ENCODE data around the gene SLC4A5. TPM values are rescaled to one million over a fixed set of nuclear protein-coding genes. Genes with fewer than 3 reads are reported as not detected.

The SLC4A5 gene, protein sequence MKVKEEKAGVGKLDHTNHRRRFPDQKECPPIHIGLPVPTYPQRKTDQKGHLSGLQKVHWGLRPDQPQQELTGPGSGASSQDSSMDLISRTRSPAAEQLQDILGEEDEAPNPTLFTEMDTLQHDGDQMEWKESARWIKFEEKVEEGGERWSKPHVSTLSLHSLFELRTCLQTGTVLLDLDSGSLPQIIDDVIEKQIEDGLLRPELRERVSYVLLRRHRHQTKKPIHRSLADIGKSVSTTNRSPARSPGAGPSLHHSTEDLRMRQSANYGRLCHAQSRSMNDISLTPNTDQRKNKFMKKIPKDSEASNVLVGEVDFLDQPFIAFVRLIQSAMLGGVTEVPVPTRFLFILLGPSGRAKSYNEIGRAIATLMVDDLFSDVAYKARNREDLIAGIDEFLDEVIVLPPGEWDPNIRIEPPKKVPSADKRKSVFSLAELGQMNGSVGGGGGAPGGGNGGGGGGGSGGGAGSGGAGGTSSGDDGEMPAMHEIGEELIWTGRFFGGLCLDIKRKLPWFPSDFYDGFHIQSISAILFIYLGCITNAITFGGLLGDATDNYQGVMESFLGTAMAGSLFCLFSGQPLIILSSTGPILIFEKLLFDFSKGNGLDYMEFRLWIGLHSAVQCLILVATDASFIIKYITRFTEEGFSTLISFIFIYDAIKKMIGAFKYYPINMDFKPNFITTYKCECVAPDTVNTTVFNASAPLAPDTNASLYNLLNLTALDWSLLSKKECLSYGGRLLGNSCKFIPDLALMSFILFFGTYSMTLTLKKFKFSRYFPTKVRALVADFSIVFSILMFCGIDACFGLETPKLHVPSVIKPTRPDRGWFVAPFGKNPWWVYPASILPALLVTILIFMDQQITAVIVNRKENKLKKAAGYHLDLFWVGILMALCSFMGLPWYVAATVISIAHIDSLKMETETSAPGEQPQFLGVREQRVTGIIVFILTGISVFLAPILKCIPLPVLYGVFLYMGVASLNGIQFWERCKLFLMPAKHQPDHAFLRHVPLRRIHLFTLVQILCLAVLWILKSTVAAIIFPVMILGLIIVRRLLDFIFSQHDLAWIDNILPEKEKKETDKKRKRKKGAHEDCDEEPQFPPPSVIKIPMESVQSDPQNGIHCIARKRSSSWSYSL
- under 0.01 TPM in 1 of 2 replicates, not detected in the other for total RNA-seq (2014; rRNA removed; shearing (Covaris generic); ENCODE audit: low replicate concordance)

DNA sequence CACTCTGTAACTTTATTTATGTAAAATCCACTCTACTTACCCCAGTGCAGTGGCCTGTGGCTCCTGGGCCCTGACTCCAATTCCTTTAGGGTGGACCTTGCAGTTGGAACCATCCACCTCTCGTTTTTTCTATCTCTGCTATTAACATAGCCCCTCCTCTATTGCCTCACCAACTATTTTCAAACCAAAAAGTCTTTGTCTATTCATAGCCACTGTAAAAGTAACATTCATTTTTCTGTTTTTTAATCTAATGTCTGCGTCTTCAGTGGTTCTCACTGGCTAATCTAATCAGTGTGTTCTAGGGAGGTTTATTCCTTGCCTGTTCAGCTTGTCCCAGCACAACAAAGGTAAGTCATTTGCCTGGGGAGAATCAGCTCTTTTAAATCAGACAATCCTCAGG, at the start of gene SLC4A5:
TSS of gene SLC4A5 (minus strand) at position 101 of the 400 bp plus-strand sequence. CDS start 28,393 bp downstream, outside the sequence.
- H3K27me3 ChIP-seq = no peaks in the 10 kb centered on the region; the same call in 1 of the 2 replicates
- no peak for DNase-seq
- no peak within 1 kb of the TSS for H3K4me3 ChIP-seq
- H3K9me3 ChIP-seq = no peaks in the 10 kb centered on the region
- no peaks in the 10 kb centered on the region for H3K36me3 ChIP-seq

DNA sequence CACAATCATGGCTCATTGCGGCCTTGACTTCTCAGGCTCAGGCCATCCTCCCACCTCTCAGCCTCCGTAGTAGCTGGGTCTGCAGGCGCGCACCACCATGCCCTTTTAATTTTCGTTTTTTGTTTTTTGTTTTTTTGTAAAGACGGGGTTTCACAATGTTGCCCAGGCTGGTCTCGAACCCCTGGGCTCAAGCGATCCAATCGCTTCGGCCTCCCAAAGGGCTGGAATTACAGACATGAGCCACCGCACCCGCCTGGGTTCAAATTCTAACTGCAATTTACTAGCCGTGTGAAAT, 49.2 kb upstream of the SLC4A5 start:
- Histone ChIP-seq H3K9me3 (no peaks in the 10 kb centered on the region), H3K36me3 (no peaks in the 10 kb centered on the region), H3K27me3 (no peaks in the 10 kb centered on the region), H3K4me3 (peak overlapping the region; percentile 76)
- DNase-seq = no peak

DNA sequence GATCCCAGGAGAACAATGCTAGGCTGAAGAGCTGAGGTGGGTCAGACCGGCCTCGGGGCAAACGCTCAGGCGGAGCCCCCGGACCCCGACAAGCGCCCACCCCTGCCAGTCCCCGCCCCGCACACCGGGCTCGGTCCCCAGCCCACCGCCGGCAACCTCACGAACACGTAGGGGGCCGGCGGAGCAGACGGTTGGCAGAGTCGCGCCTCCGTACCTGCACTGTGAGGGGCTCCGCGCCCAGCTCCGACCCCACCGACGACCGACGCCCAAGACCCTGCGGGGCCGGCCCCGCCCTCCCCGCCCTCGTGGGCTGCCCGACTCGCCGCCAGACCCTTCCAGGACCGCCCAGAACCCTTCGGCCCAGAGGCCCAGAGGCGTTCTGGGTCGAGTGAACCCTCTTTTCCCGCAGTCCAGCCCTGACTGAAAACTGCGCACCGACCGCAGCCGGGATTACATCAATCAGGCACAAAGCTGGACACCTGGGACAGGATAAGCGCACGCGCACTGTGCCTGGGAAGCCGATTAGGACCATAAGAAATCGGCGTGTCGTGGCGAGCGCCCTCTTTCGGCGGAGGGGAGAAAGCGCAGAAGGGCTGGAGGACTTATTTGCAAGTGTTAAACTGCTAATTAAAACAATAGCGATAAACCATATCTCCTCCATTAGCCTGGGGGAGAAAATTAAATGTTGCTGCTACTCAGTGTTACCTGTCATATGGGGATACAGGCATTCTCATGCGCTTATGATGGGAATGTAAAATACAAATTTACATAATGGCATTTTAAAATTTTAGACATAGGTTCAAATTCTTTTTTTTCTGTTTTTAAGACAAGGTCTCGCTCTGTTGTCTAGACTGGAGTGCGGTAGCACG, 48.6 kb upstream of the SLC4A5 start:
- DNase-seq = peak; percentile 77
- Histone ChIP-seq H3K27me3 (no peaks in the 10 kb centered on the region), H3K36me3 (no peaks in the 10 kb centered on the region), H3K4me3 (peak overlapping the region; percentile 76), H3K9me3 (no peaks in the 10 kb centered on the region)

DNA sequence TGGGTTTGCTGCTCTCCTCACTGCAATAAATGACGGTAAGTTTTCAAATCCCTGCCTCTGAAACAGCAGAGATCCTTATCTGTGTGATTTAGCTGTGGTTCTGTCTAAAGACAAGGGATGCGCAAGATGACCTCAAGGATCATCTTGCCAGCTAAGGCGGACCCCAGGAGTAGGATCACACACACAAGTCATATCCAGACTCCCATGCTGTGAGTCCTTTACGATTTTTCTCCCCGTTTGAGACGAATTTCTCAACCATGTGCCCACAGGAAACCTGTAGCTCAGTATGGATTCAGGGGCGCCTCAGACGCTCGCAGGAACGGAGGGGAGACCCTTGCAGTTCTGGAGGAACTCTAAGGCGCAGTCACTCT, 48.0 kb upstream of the SLC4A5 start:
- Histone ChIP-seq H3K27me3 (no peaks in the 10 kb centered on the region), H3K36me3 (no peaks in the 10 kb centered on the region), H3K4me3 (peak overlapping the region; percentile 76), H3K9me3 (no peaks in the 10 kb centered on the region)
- no peak for DNase-seq

DNA sequence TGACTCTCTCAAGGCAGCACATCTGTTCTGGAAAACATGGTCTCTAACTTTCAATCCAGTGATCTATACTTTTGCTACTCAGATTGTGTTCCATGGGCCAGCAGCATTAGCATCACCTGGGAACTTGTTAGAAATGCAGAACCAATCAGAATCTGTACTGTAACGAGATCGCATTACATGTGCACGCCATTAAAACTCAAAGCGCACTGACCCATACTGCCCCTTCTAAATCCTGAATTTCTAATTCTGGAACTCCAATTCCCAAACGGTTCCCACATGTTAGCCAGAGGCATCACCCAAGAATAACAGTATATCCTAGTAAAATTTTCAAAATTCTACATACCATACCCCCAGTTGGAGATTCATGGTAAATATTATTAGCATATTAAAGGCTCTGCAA, 47.4 kb upstream of the SLC4A5 start:
- Histone ChIP-seq H3K9me3 (no peaks in the 10 kb centered on the region), H3K4me3 (peak overlapping the region; percentile 76), H3K27me3 (no peaks in the 10 kb centered on the region), H3K36me3 (no peaks in the 10 kb centered on the region)
- no peak for DNase-seq

DNA sequence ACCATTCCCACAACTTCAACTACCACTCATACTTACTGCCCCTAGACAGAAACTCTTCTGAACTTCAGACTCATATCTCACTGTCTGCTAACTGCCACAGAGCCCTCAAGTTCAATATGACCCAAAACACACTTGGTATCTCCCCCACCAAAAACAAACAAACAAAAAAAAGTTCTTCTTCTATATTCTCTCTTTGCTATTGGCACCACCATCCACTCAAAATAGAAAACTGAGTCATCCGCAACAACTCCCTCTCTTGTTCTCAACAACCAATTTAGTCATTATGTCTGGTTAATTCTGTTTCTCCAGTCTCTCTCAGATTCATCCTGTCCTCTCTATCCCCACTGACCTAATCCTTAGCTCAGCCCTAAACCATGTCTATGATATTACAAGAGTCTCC, 44.1 kb upstream of the SLC4A5 start:
- 0 out of 2 replicates have a peak, but pooled peaks cover 5% of the 10 kb centered on the region for H3K36me3 ChIP-seq
- H3K9me3 ChIP-seq = no peaks in the 10 kb centered on the region
- DNase-seq = no peak
- no peak overlapping the region for H3K4me3 ChIP-seq
- H3K27me3 ChIP-seq = no peaks in the 10 kb centered on the region

DNA sequence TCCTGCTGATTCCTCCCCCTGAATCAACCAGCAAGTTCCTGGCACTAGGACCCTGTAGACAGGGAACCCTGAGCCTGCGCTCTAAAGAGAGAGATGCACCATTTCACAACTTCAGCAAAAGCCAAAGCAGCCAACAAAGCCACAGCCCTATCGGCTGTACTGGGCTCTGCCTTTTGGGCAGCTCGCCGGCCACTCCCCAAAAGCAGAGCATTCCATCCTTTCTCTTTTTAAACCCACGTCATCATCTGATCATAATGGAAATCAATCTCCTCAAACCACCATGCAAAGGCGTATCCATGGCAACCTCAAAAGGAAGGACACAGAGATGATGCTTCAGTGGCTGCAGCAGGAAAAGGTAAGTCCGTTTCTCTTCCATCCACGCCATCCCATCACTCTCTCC, 42.2 kb upstream of the SLC4A5 start:
- no peak for DNase-seq
- H3K4me3 ChIP-seq = no peak overlapping the region
- H3K27me3 ChIP-seq = no peaks in the 10 kb centered on the region
- H3K9me3 ChIP-seq = no peaks in the 10 kb centered on the region
- H3K36me3 ChIP-seq = peaks cover 10% of the 10 kb centered on the region

DNA sequence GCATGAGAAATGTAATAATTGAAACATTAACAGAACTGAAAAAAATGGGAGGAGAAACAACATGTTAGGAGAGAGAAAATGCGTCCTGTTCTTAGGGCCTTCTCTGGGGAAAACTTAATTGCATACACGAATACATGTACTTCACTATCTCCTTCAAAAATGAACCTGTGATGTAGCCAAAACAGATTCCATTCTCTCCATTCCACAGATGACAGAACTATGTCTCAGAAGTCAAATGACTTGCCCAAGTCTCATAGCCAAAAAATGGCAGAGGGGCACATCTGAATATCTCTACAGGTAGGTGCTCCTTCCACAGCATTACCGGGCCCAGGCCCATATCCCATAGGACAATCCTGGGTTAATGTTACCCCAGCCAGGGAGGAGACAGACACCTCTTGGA, 40.8 kb upstream of the SLC4A5 start:
- no peaks in the 10 kb centered on the region for H3K27me3 ChIP-seq
- peaks cover 10% of the 10 kb centered on the region for H3K36me3 ChIP-seq
- H3K4me3 ChIP-seq = no peak overlapping the region
- no peaks in the 10 kb centered on the region for H3K9me3 ChIP-seq
- no peak for DNase-seq

DNA sequence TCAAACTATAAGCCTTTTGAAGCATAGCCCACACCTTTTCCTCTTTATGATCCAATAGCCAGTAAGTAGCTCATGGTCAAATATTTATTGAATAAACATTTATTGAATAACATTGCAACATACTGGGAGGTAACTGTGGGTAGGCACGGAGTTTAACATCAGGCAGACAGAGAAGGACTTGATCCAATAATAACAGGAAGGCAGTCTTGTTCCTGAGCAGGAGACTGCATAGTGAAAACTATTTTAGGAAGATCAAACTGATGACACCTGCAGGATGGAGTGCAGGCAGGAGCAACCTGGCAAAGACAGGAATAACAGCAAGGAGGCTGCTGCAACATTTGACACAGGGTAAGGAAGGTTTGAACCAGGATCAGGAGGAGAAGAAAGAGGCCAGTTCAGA, 40.0 kb upstream of the SLC4A5 start:
- Histone ChIP-seq H3K4me3 (no peak overlapping the region), H3K9me3 (no peaks in the 10 kb centered on the region), H3K27me3 (no peaks in the 10 kb centered on the region), H3K36me3 (peaks cover 10% of the 10 kb centered on the region)
- DNase-seq = peak; percentile 11

DNA sequence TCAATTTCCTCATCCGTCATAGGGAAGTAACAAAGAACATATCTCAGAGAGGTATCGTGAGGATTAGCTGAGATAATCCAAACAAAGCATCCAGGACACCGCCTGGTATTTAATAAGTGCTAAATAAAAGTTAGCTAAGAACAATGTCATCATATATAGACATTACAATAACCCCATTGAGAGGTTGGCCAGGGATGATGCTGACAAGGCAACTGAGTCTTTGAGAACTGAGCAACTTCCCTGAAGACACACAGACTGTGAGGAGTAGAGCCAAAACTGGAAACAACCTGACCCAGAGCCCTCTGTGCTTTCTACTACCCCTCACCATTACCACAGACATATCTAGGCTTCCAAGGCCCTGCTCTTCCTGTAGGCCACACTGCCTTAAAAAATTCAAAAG, 38.5 kb upstream of the SLC4A5 start:
- H3K4me3 ChIP-seq = no peak overlapping the region
- no peaks in the 10 kb centered on the region for H3K27me3 ChIP-seq
- H3K9me3 ChIP-seq = no peaks in the 10 kb centered on the region
- DNase-seq = no peak
- peaks cover 16% of the 10 kb centered on the region for H3K36me3 ChIP-seq

DNA sequence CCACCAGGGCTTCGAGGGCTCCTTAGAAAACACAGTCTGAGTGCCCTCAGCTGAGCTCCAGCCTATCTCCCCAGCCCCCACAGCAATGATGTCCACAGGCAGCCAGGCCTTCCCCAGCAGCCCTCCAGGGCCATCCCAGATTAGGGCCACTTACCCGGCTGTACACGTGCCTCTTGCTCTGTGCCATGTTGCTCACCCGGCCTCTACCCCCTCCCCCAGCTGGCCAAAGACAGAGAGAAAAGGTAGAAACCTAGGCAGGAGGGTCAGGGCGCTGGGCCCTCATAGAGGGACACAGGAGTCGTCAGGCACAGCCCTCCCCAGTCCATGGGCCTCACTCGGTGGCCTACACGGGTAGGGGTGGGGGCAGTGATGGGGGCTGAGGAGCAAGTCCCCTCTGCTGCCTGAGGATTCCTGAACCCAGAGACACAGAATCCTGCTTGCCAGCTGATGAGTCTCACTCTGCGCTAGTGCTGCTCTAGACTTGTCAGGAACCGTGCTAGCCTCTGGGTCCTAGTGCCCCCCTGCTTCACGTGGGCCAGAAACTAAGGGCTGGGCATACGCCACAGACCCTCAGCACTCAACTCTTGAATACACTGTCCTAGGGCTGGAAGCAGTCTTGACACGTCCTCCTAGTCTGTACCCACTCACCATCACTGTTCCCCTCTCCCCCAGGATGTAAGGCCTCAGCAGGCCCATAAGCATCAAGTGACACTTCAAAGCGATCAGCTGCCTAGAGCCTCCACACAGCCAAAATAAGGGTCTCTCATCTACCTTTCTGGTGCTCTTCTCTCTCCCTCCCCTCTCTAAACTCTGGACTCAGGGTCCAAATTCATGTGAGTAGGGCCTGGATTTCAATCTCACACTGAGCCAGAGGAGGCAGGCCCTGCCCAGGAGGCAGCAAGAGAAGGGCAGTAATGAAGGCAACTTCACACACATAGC, 36.9 kb upstream of the SLC4A5 start, which contains the start of gene DCTN1:
TSS of gene DCTN1 (minus strand) at position 461 of the 939 bp plus-strand sequence. CDS start at position 187, 274 bp downstream.
- no peaks in the 10 kb centered on the region for H3K27me3 ChIP-seq
- no peaks in the 10 kb centered on the region for H3K9me3 ChIP-seq
- peak; percentile 59 for DNase-seq
- no peak within 1 kb of the TSS for H3K4me3 ChIP-seq
- H3K36me3 ChIP-seq = peaks cover 16% of the 10 kb centered on the region

DNA sequence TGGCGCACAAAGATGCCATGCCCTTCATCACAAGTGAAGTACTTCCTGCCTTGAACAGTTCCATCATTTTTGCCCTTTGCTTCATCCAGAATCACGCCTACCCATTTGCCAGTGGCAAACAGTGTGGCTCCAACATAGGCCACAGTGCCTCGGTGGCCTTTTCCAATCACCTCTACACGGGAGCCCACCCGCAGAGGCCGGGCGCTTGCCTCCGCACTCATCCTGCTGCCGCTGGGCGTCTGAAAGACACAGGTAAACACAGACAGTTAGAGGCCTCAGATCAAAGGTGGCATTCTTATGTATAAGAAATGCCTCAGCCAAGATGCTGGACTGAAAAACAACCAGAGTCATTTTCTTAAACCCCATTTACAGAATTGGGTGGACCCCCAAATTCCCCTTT, 34.8 kb upstream of the SLC4A5 start:
- no peaks in the 10 kb centered on the region for H3K27me3 ChIP-seq
- no peaks in the 10 kb centered on the region for H3K9me3 ChIP-seq
- H3K4me3 ChIP-seq = no peak overlapping the region
- DNase-seq = no peak
- peaks cover 11% of the 10 kb centered on the region for H3K36me3 ChIP-seq

DNA sequence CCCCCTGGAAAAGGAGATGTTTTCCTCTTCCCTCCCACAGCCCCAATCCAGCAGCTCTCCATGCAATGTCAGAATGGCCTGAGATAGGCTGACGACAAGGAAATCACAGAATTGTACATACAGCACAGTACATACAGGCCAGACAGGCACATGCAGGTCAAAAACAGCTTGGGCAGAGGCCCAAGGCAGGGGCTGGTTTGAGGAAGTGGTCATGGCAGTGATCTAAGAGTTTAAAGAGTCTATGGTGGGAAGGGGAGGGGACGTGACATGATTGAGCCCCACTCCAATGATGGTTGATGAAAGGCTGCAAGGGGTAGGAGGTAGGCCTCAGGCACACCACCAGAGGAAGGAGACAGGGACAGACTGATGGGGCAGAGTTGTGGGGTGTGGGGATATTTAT, 32.6 kb upstream of the SLC4A5 start:
- Histone ChIP-seq H3K27me3 (no peaks in the 10 kb centered on the region), H3K4me3 (no peak overlapping the region), H3K9me3 (no peaks in the 10 kb centered on the region), H3K36me3 (peaks cover 7% of the 10 kb centered on the region)
- no peak for DNase-seq

DNA sequence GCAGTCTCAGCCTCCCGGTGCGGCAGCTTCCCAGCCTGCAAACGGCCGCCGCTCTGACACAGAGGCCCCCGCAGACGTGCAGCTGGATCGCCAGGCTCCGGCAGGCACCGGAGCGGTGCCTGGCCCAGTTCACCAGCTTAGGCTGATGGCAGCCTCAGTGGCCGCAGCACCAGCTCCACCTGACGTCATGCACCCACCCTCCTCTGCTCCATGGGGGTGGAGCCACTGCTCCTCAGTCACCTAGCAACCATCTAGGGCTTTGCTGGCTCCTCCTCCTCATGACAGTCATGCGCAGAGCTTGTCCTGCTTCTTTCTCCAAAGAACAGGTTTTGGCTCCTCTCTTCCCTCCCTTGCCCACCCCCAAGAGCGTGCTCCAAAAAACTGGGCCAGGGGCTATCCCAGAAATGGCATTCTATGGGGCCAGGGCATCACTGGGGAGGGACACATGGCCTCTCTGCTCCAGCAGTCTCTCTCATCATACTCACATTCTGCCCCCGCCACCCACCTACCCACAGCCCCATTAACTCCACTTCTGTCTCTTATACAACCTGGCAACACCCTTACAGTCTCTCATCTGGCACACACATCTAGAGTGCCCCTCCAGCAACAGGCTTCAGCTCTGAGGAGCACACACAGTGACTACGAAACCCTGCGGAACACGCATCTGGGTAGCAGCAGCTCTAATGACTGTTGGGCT, 31.4 kb upstream of the SLC4A5 start:
- no peak for DNase-seq
- Histone ChIP-seq H3K4me3 (no peak overlapping the region), H3K36me3 (peaks cover 13% of the 10 kb centered on the region)

DNA sequence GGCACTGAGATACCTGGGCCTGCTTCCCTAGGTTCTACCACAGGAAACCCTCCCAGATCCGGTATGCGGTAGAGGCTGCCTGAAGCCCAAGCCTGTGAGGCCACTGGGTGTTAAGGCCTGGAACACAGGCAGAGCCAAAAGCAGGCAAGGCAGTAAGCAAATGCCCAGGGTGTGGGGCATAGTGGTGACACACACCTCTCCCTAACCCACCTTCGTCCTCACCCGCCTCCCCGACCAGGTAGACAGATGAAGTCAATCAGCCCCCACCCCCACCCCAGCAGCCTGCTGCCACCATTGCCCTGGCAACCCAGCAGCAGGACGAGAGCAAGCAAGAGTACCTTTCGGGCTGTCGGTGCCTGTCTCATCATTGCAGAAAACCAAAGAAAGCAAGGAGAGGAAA, 30.8 kb upstream of the SLC4A5 start:
- DNase-seq = no peak
- Histone ChIP-seq H3K9me3 (no peaks in the 10 kb centered on the region), H3K36me3 (peaks cover 13% of the 10 kb centered on the region), H3K4me3 (no peak overlapping the region), H3K27me3 (no peaks in the 10 kb centered on the region)

More for the DNA sequence above, 31.4 kb upstream of the SLC4A5 start:
- Histone ChIP-seq H3K9me3 (no peaks in the 10 kb centered on the region), H3K27me3 (no peaks in the 10 kb centered on the region)
